SK-N-SH (cell line): ENCODE data around the gene CEP295NL. TPM values are rescaled to one million over a fixed set of nuclear protein-coding genes. Genes with fewer than 3 reads are reported as not detected.
A peak's percentile ranks its signal among the peaks of the same experiment; 100 is the strongest.

Experiments
- CTCF ChIA-PET: fragments of 300-600, 350-600 bp; formaldehyde crosslinking; extraction: SDS; loops from one replicate; lab custom pipeline; 2021; lab: Yijun Ruan, JAX
- POLR2A ChIA-PET: fragments of 350-600 bp; sonication (Branson Sonifier 250); formaldehyde crosslinking; extraction: SDS; loops from one replicate; lab custom pipeline; 2020; ENCODE audit warnings: antibody characterized with exemption, inconsistent platforms; lab: Yijun Ruan, JAX
- DNase-seq: peaks from one replicate; pipeline ENCODE4 v3.0.0; 2012
- H2AFZ ChIP-seq: fragments of 200-600 bp; sonication (generic); 2 replicates; pipeline ENCODE4 v1.8.1; 2016; ENCODE audit warnings: antibody characterized with exemption, mild to moderate bottlenecking, low read depth
- H3F3A ChIP-seq: fragments of 200-600 bp; sonication (generic); replicated peaks from 2 replicates; pipeline ENCODE3; 2016; ENCODE audit warnings: antibody characterized with exemption, mild to moderate bottlenecking; ENCODE audit not compliant: insufficient read depth
- H3K27ac ChIP-seq, 2 experiments: fragments of 200-500 bp in 1 of 2; fragments of 200-600 bp in 1 of 2; sonication (Bioruptor generic) in 1 of 2; sonication (generic), shearing (Covaris generic) in 1 of 2; 2 replicates each; pipeline versions ENCODE4 v1.5.1 to v1.6.1; 2014 to 2016; ENCODE audit warnings: low read depth in 2 of 2, inconsistent platforms in 1 of 2, low read length in 1 of 2, mild to moderate bottlenecking in 1 of 2, mixed read lengths in 1 of 2
- H3K27me3 ChIP-seq: fragments of 200-600 bp; sonication (generic), shearing (Covaris generic); 2 replicates; pipeline ENCODE4 v1.6.1; 2016; ENCODE audit warnings: mixed run types; ENCODE audit not compliant: insufficient read depth
- H3K36me3 ChIP-seq, 2 experiments: fragments of 200-500 bp in 1 of 2; fragments of 200-600 bp in 1 of 2; sonication (Bioruptor generic) in 1 of 2; sonication (generic) in 1 of 2; replicated peaks in 1 of 2; 2 replicates each; pipeline versions ENCODE3 to v1.5.1; 2014 to 2016; ENCODE audit warnings: low read length in 1 of 2, mild to moderate bottlenecking in 1 of 2; ENCODE audit not compliant: insufficient read depth in 2 of 2, control insufficient read depth in 1 of 2
- H3K4me1 ChIP-seq, 2 experiments: fragments of 200-500 bp in 1 of 2; fragments of 200-600 bp in 1 of 2; sonication (Bioruptor generic) in 1 of 2; sonication (generic), shearing (Covaris generic) in 1 of 2; 2 replicates each; pipeline versions ENCODE4 v1.5.1 to v1.6.1; 2014 to 2016; ENCODE audit warnings: low read depth in 1 of 2, low read length in 1 of 2, mixed run types in 1 of 2; ENCODE audit not compliant: insufficient read depth in 2 of 2, control insufficient read depth in 1 of 2
- H3K4me2 ChIP-seq: fragments of 200-600 bp; sonication (generic), shearing (Covaris generic); 2 replicates; pipeline ENCODE4 v1.6.1; 2017; ENCODE audit warnings: mixed run types
- H3K4me3 ChIP-seq, 2 experiments: fragments of 200-500 bp in 1 of 2; fragments of 200-600 bp in 1 of 2; sonication (Bioruptor generic) in 1 of 2; sonication (generic), shearing (Covaris generic) in 1 of 2; 2 replicates each; pipeline versions ENCODE4 v1.5.1 to v1.8.1; 2014 to 2016; ENCODE audit warnings: low read depth in 2 of 2, inconsistent platforms in 1 of 2, low read length in 1 of 2, mild to moderate bottlenecking in 1 of 2, mixed read lengths in 1 of 2, moderate library complexity in 1 of 2
- H3K79me2 ChIP-seq: fragments of 200-600 bp; sonication (generic); 2 replicates; pipeline ENCODE4 v1.8.1; 2017; ENCODE audit warnings: mild to moderate bottlenecking; ENCODE audit not compliant: insufficient read depth
- H3K9ac ChIP-seq: fragments of 200-600 bp; sonication (generic); 2 replicates; pipeline ENCODE4 v1.6.1; 2017; ENCODE audit warnings: mixed run types
- H3K9me2 ChIP-seq: fragments of 200-600 bp; sonication (generic); 2 replicates; pipeline ENCODE4 v1.6.1; 2017; ENCODE audit warnings: mixed run types
- H3K9me3 ChIP-seq: fragments of 200-600 bp; sonication (generic); 2 replicates; pipeline ENCODE4 v1.6.1; 2017; ENCODE audit warnings: mixed run types, mild to moderate bottlenecking, moderate library complexity
- H4K20me1 ChIP-seq: fragments of 200-600 bp; sonication (generic); 2 replicates; pipeline ENCODE4 v1.6.1; 2017; ENCODE audit warnings: mild to moderate bottlenecking, mixed run types; ENCODE audit not compliant: insufficient read depth
- CTCF ChIP-seq: fragments of 200-600 bp; sonication (generic); IDR thresholded peaks from 2 replicates; pipeline ENCODE4 v1.6.1; 2017; ENCODE audit warnings: antibody characterized with exemption, mild to moderate bottlenecking, moderate library complexity
- ELF1 ChIP-seq: IDR thresholded peaks from 2 replicates; pipeline ENCODE4 v1.4.0; 2012
- EZH2phosphoT487 ChIP-seq: fragments of 200-600 bp; sonication (generic); IDR thresholded peaks from 2 replicates; pipeline ENCODE4 v1.6.1; 2017; ENCODE audit warnings: low read depth, mixed run types, mild to moderate bottlenecking, antibody characterized with exemption, moderate library complexity, borderline replicate concordance
- FOXJ3 ChIP-seq: sonication (generic); formaldehyde crosslinking; IDR thresholded peaks from 2 replicates; pipeline ENCODE4 v1.5.1; 2020; ENCODE audit warnings: mild to moderate bottlenecking, missing genetic modification reagents
- FOXM1 ChIP-seq: IDR thresholded peaks from 2 replicates; pipeline ENCODE4 v1.4.0; 2012; ENCODE audit warnings: low read depth, mild to moderate bottlenecking
- GATA2 ChIP-seq: sonication (generic); formaldehyde crosslinking; IDR thresholded peaks from 2 replicates; pipeline ENCODE4 v1.5.0; 2020; ENCODE audit warnings: mild to moderate bottlenecking, missing genetic modification reagents
- IRF3 ChIP-seq: fragments of 150-350 bp; IDR thresholded peaks from 2 replicates; pipeline ENCODE4 v1.6.1; 2016; ENCODE audit warnings: mild to moderate bottlenecking, low read depth, low read length
- MEF2A ChIP-seq: IDR thresholded peaks from 2 replicates; pipeline ENCODE4 v1.4.0; 2012; ENCODE audit warnings: low read depth, borderline replicate concordance
- NFIC ChIP-seq: IDR thresholded peaks from 2 replicates; pipeline ENCODE4 v1.4.0; 2012; ENCODE audit warnings: borderline replicate concordance
- NRF1 ChIP-seq: IDR thresholded peaks from 2 replicates; pipeline ENCODE4 v1.6.1; 2012; ENCODE audit warnings: low read depth, mild to moderate bottlenecking, low read length
- PBX3 ChIP-seq: IDR thresholded peaks from 2 replicates; pipeline ENCODE4; 2012
- RAD21 ChIP-seq: IDR thresholded peaks from 2 replicates; pipeline ENCODE4 v1.6.1; 2012; ENCODE audit warnings: mild to moderate bottlenecking, low read length
- REST ChIP-seq: IDR thresholded peaks from 2 replicates; pipeline ENCODE4 v1.6.1; 2012; ENCODE audit warnings: mild to moderate bottlenecking, low read depth, low read length, moderate library complexity
- RXRA ChIP-seq: IDR thresholded peaks from 2 replicates; pipeline ENCODE4 v1.4.0; 2012; ENCODE audit warnings: low read depth, mild to moderate bottlenecking, borderline replicate concordance
- SIN3A ChIP-seq: IDR thresholded peaks from 2 replicates; pipeline ENCODE4 v1.6.1; 2012; ENCODE audit warnings: low read depth, mild to moderate bottlenecking, low read length, moderate library complexity, borderline replicate concordance
- SMC3 ChIP-seq: IDR thresholded peaks from 2 replicates; pipeline ENCODE4 v1.6.1; 2012; ENCODE audit warnings: low read depth, low read length, improper control_type of control experiment
- TAF1 ChIP-seq: IDR thresholded peaks from 2 replicates; pipeline ENCODE4 v1.6.1; 2012; ENCODE audit warnings: low read depth, mild to moderate bottlenecking, low read length, moderate library complexity, borderline replicate concordance
- TCF12 ChIP-seq: IDR thresholded peaks from 2 replicates; pipeline ENCODE4 v1.4.0; 2012
- TEAD4 ChIP-seq: IDR thresholded peaks from 2 replicates; pipeline ENCODE4 v1.4.0; 2012; ENCODE audit warnings: mild to moderate bottlenecking, borderline replicate concordance; ENCODE audit not compliant: insufficient read depth
- USF2 ChIP-seq: fragments of 150-350 bp; IDR thresholded peaks from 2 replicates; pipeline ENCODE4 v1.6.1; 2017; ENCODE audit warnings: antibody characterized with exemption, low read length, low read depth, borderline replicate concordance
- WGBS: methylation state at CpG from one replicate; pipeline ENCODE4 v1.1.6; 2017; ENCODE audit warnings: low lambda C conversion rate; 5-methylcytosine and 5-hydroxymethylcytosine counted together
- polyA plus RNA-seq, 3 experiments: library from polyadenylated mRNA; depleted of rRNA; stranded (reverse); fragments of >200 nt; gene quantifications; 2 replicates each; pipeline ENCODE4 v1.2.3, GENCODE V29; 2012

Gene CEP295NL
- polyA plus RNA-seq, 1 of the 3 experiments (the other 2 are of a cell fraction), result 0.35 TPM

GRCh38 chr17:78885956-78886355 is 17.0 kb downstream of the CEP295NL start:
- no peak overlapping the region for H3K4me2 ChIP-seq
- peaks cover 5 to 6% of the 10 kb centered on the region in 2 experiments for H3K36me3 ChIP-seq
- no peaks in the 10 kb centered on the region for H3K27me3 ChIP-seq
- peaks cover 4% of the 10 kb centered on the region; the same call in 1 of the 2 replicates for H4K20me1 ChIP-seq
- WGBS, result 88% methylated on average over 8 of the region's 8 CpGs
- POLR2A ChIA-PET, result interaction anchor here (1.1 kb wide), 1 partner anchor 94 kb away, joined by 5 read pairs; the partner anchor contains the start of gene LGALS3BP
- H3K9ac ChIP-seq, result no peak overlapping the region
- DNase-seq, result peak; percentile 9
- peaks cover 39% of the 10 kb centered on the region for H3F3A ChIP-seq
- peaks cover 32 to 67% of the 10 kb centered on the region in 2 experiments for H3K4me1 ChIP-seq
- peak overlapping the region; percentile 99 to 100; a peak in 3 of 4 replicates for H3K27ac ChIP-seq
- TF ChIP-seq TAF1, result no peak
- no peak for TF ChIP-seq NFIC
- TF ChIP-seq REST, result no peak
- no peak for TF ChIP-seq TCF12
- TF ChIP-seq SIN3A, result no peak
- TF ChIP-seq MEF2A, result no peak
- no peak for TF ChIP-seq FOXJ3
- no peak for TF ChIP-seq USF2
- TF ChIP-seq RAD21, result no peak
- no peak for TF ChIP-seq TEAD4
- no peak for TF ChIP-seq SMC3
- no peak for TF ChIP-seq NRF1
- TF ChIP-seq FOXM1, result no peak
- no peak for TF ChIP-seq CTCF
- TF ChIP-seq PBX3, result no peak
- TF ChIP-seq GATA2 (CRISPR knock-in tag), result no peak
- TF ChIP-seq ELF1, result no peak
- TF ChIP-seq EZH2phosphoT487, result no peak
- TF ChIP-seq RXRA, result no peak
- TF ChIP-seq IRF3, result no peak
- CTCF ChIA-PET, result interaction anchor here (0.6 to 8.5 kb wide), 7 partner anchors 8 to 133 kb away, joined by 3 to 68 read pairs (median 3); no protein-coding TSS in a partner anchor
- H2AFZ ChIP-seq, result no peak overlapping the region
- H3K9me3 ChIP-seq, result no peaks in the 10 kb centered on the region
- no peak overlapping the region for H3K4me3 ChIP-seq
- no peaks in the 10 kb centered on the region for H3K9me2 ChIP-seq
- peaks cover 93% of the 10 kb centered on the region for H3K79me2 ChIP-seq
